GM06990 (cell line): Measurements from ENCODE around the gene CCDC136.

Source experiments
- DNase-seq: peaks from one replicate; pipeline ENCODE4 v3.0.0-alpha.2; 2011; ENCODE audit not compliant: insufficient read length; ENCODE audit errors: extremely low read depth
- H3K27me3 ChIP-seq: replicated peaks from 2 replicates; pipeline ENCODE4 v1.6.0; 2011; ENCODE audit warnings: low read length; ENCODE audit not compliant: control insufficient read depth, insufficient read depth
- H3K36me3 ChIP-seq: 2 replicates; pipeline ENCODE4 v1.5.1; 2011; ENCODE audit warnings: low read length; ENCODE audit not compliant: control insufficient read depth, insufficient read depth
- H3K4me3 ChIP-seq: replicated peaks from 2 replicates; pipeline ENCODE4 v1.5.1; 2011; ENCODE audit warnings: low read depth, mild to moderate bottlenecking, control low read depth, low read length
- CTCF ChIP-seq: IDR thresholded peaks from 2 replicates; pipeline ENCODE4 v1.5.1; 2011; ENCODE audit warnings: low read length, control low read depth, mild to moderate bottlenecking, inconsistent platforms; ENCODE audit not compliant: insufficient read depth, poor library complexity, severe bottlenecking

Gene CCDC136

DNA sequence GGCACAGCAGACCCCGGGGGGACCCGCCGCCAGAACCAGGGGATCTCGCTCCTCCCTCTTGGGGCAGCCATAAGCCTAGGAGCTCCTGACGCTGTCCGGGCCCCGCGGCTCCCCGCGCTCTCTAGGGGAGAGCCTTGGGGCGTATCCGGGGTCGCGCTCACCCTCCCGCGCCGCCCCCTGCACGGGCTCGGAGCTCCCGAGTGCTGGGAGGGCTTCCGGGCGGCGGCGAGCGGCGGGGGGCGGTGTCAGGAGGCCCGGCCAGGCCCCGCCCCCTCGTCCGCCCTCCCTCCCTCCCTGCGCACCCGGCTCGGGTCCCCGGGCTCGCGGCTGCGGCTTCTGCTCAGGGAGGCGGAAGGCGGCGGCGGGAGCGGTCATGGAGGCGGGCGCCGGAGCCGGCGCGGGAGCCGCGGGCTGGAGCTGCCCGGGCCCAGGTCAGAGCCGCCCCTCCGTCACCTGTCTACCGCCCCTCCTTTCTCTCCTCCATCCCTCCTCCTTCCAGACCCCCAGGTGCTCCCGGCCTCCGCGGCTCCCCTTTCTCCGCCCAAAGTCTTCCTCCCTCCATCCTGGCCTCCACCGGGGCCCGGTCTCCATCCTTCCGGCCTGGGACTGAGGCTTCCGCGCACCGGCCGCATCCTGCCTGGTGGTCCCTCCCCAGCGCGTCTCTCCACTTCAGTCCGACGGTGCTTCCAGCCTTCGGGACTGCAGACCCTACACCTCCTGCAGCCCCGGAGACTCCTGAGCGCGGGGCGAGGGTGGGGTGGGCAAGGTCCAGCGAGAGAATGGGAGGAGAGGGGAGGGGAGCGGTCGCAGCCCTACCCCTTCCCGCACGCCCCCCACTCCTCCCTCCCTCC is at the start of gene CCDC136:
Gene CCDC136 (plus strand): TSS at position 848 of the 851 bp plus-strand sequence. CDS start 444 bp downstream, outside the sequence.
- H3K4me3 ChIP-seq = peak within 1 kb of the TSS; percentile 79
- no peaks in the 10 kb centered on the region; the same call in none of the 2 replicates for H3K27me3 ChIP-seq
- no peaks in the 10 kb centered on the region for H3K36me3 ChIP-seq
- DNase-seq = peak; percentile 79
- TF ChIP-seq CTCF = no peak

DNA sequence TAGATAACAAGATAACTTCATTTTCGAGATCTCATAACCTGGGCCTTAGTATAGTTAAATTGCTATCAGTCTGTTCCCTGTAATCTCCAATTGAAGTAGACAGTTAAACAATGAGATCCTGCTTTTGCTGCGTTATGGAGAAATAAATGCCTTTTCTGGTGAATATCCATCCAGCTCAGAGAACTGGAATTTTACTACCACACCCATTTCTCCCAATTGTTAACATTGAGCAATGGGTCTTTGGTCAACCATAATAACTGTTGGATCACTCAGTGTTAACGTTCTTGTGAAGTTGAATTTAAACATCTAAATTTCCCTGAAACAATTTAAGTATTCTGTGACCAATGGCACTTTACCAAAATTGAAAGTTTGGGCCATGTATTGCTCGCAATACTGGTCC is 49.6 kb upstream of the CCDC136 start:
- no peak for DNase-seq
- Histone ChIP-seq H3K27me3 (no peaks in the 10 kb centered on the region), H3K36me3 (peaks cover 2% of the 10 kb centered on the region), H3K4me3 (no peak overlapping the region)
- TF ChIP-seq CTCF = no peak

DNA sequence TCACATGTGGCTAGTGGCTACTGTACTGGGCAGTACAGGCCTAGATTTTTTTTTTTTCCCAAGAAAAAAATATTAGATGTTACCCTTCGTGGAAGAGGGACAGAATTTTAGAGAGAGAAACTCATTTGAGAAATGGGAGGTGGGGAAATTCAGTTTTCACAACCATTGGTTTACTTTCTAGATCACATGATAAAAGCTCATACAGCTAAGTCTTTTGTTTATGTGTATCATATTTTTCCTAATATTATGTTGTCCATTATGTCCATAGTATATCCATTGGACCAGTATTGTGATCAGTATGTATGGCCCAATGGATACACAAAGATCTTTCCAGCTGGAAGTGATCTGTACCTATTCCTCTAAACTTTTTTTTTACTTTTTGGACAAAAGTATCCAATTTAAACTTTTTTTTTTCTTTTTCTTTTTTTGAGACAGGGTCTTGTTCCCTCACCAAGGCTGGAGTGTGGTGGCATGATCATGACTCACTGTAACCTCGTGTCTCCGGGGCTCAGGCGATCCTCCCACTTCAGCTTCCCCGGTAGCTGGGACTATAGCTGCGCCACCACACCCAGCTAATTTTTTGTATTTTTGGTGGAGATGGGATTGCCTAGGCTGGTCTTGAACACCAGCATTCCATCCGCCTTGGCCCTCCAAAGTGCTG is 48.5 kb upstream of the CCDC136 start:
- H3K4me3 ChIP-seq = no peak overlapping the region
- peaks cover 2% of the 10 kb centered on the region for H3K36me3 ChIP-seq
- DNase-seq = no peak
- no peaks in the 10 kb centered on the region for H3K27me3 ChIP-seq
- no peak for TF ChIP-seq CTCF

DNA sequence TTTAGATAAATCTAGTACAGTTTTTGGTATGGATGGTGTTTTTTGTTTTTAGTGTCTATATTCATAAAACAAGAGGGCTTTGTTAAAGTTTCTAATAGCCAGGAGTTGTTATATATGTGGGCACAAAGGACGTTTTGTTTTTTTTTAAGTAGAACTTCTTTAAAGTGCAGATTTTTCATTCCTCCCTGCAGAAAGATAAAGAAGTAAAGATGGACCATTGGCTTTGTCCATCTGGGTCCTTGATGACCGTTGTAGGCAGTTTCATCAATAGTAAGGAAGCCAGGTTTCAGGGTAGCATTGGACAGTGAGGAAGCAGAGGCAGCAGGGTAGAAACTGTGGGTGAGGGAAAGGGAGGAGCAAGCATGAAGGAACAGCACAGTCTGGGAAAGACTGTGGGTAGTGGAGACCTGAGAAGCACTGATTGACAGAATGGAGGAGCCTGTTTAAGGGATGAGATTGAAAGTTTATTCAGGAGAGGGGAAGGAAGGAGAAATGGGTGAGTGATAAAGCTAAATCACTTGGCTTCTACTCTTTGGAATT is 47.3 kb upstream of the CCDC136 start:
- no peak for TF ChIP-seq CTCF
- Histone ChIP-seq H3K36me3 (peaks cover 4% of the 10 kb centered on the region), H3K4me3 (no peak overlapping the region), H3K27me3 (no peaks in the 10 kb centered on the region)
- DNase-seq = no peak

GRCh38 chr7:128745706-128746105 is 46.1 kb upstream of the CCDC136 start:
- peaks cover 4% of the 10 kb centered on the region for H3K36me3 ChIP-seq
- DNase-seq = no peak
- no peaks in the 10 kb centered on the region for H3K27me3 ChIP-seq
- no peak for TF ChIP-seq CTCF
- H3K4me3 ChIP-seq = no peak overlapping the region
